ENCODE data around the gene WNT3A.

GRCh38 chr1:228089519-228090380 is 83.0 kb downstream of the WNT3A start:
- no peak for TF ChIP-seq RBM34 (IDR thresholded peaks at IDR 0.05; ENCODE audit: borderline replicate concordance, insufficient read depth, low read length)
- TF ChIP-seq POLR2A (conservative IDR thresholded peaks at IDR 0.05) = no peak
- no peak for TF ChIP-seq NFIC (IDR thresholded peaks at IDR 0.05)
- TF ChIP-seq SFPQ (IDR thresholded peaks at IDR 0.05; ENCODE audit: low read depth, low read length) = no peak
- TF ChIP-seq HBP1 (CRISPR knock-in tag; IDR thresholded peaks at IDR 0.05) = no peak
